HG03442 (cell line): ENCODE results near the gene STEAP2.
"Not testable (repeated sequence)": the region's sequence is repeated elsewhere in the genome, so short reads cannot be mapped to it uniquely, and the experiment has no call there.

ENCODE experiments used
- ATAC-seq: cut with Tn5 transposase; IDR thresholded peaks from one replicate; pipeline ENCODE4 v1.9.1; 2021; ENCODE audit warnings: mild to moderate bottlenecking, moderate library complexity; ENCODE audit not compliant: unreplicated experiment

The STEAP2 gene

DNA sequence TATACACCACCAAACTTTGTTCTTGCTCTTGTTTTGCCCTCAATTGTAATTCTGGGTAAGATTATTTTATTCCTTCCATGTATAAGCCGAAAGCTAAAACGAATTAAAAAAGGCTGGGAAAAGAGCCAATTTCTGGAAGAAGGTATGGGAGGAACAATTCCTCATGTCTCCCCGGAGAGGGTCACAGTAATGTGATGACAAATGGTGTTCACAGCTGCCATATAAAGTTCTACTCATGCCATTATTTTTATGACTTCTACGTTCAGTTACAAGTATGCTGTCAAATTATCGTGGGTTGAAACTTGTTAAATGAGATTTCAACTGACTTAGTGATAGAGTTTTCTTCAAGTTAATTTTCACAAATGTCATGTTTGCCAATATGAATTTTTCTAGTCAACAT, 20.9 kb downstream of the STEAP2 start:
- no peak for ATAC-seq

DNA sequence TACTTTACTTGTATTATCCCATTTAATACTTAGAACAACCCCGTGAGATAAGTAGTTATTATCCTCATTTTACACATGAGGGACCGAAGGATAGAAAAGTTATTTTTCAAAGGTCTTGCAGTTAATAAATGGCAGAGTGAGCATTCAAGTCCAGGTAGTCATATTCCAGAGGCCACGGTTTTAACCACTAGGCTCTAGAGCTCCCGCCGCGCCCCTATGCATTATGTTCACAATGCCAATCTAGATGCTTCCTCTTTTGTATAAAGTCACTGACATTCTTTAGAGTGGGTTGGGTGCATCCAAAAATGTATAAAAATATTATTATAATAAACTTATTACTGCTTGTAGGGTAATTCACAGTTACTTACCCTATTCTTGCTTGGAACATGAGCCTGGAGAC, 22.0 kb downstream of the STEAP2 start:
- no peak for ATAC-seq

GRCh38 chr7:90236721-90237289, 25.3 kb downstream of the STEAP2 start:
- ATAC-seq: no peak

DNA sequence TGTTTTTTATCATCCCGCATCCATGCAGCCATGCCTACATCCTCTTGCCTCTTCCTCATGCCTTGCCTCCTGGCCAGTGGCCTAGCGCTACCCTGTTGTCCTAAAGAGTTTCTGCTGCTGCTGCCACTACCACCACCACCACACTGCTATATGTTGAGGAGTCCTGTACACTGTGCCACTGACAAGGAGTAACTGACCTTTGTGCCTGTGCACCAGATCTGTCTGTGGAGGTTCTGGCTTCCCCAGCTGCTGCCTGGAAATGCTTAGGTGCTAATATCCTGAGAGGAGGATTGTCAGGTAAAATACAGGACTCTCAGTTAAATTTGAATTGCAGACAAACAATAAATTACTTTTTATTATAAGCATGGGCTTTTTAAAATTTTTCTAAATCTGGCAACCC, 26.5 kb downstream of the STEAP2 start:
- ATAC-seq: no peak

- ATAC-seq: no peak
Observed at GRCh38 chr7:90238583-90238982, 27.0 kb downstream of the STEAP2 start.

- ATAC-seq: no peak
Observed at GRCh38 chr7:90239050-90239449, 27.5 kb downstream of the STEAP2 start.

GRCh38 chr7:90239625-90240228, 28.2 kb downstream of the STEAP2 start:
- no peak for ATAC-seq

GRCh38 chr7:90242369-90243168, 31.0 kb downstream of the STEAP2 start:
- peak; percentile 42 for ATAC-seq

GRCh38 chr7:90243556-90243955, 32.0 kb downstream of the STEAP2 start:
- ATAC-seq: no peak

- no peak for ATAC-seq
Observed at GRCh38 chr7:90244565-90244908, 33.0 kb downstream of the STEAP2 start.

GRCh38 chr7:90244909-90245851, 33.6 kb downstream of the STEAP2 start, which contains the start of gene CFAP69:
Gene CFAP69 (plus strand): TSS chr7:90245174. CDS start chr7:90245425, 251 bp downstream.
- ATAC-seq: peak; percentile 87

- ATAC-seq: no peak
Observed at GRCh38 chr7:90246171-90246570, 34.6 kb downstream of the STEAP2 start.

DNA sequence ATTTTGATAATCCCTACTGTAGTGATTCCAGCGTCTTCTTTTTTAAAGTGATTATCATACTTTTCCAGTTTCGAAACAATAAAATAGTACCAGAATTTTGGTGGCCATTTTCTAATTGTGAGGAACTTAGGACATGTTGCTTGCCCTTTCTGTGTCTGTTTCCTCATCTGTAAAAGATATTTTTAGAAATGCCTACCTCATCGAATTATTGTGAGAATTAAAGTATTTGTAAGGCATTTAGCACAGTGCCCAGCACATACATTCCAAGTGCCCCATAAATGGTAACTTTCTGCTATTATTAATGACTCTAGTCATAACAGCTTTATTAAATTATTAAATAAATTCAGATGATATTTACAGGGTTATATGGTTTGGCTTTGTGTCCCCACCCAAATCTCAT, 37.2 kb downstream of the STEAP2 start:
- ATAC-seq: no peak

- no peak for ATAC-seq
Observed at GRCh38 chr7:90250601-90251303, 39.2 kb downstream of the STEAP2 start.

DNA sequence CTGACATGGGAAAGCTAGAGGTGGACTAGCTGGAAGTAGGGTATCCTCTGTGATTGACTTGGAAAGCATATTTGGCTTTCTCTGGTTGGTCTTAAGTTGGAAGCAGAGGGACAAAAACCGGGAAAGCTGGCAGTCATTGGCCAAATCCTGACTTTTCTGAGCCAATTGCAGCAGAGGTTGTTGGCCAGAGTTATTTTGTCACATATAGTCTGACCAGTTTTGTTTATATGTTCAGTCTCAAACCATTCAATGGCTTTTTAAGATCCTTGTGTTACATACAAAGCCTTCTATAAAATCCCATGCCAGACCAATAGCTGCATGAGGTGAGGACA, 39.7 kb downstream of the STEAP2 start:
- no peak for ATAC-seq

DNA sequence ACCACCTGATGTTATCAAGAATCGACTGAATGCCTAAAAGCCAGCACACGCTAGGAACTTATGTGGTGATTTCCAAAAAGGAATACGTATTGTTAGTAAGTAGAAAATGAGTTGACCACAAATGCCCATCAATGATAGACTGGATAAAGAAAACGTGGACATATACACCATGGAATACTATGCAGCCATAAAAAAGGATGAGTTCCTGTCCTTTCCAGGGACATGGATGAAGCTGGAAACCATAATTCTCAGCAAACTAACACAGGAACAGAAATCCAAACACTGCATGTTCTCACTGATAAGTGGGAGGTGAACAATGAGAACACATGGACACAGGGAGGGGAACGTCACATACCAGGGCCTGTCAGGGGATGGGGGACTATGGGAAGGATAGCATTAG, 44.5 kb downstream of the STEAP2 start:
- not testable (repeated sequence) for ATAC-seq

DNA sequence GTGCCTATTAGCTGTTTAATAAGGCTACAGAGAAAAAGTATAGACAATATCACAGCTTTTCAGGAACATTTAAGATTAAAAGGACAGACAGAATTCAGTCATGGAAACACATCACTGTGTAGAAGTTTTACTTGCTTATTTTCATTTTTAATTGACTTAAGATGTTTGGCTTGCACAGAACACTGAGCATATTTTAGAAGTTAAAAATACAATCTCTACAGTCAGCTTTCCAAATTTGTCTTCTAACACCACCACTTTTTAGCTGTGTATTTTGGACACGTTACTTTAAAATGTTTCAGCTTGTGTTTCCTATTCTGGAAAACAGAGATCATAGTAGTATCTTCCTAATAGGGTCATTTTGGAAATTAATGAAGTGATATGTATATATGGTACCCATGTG, 45.2 kb downstream of the STEAP2 start:
- no peak for ATAC-seq

GRCh38 chr7:90261441-90261840, 49.9 kb downstream of the STEAP2 start:
- ATAC-seq: no peak

- ATAC-seq: peak; percentile 84
Observed at GRCh38 chr7:90262438-90262837, 50.9 kb downstream of the STEAP2 start.

- no peak for ATAC-seq
Observed at GRCh38 chr7:90266808-90267207, 55.3 kb downstream of the STEAP2 start.
